HFFc6 (cell line): Measurements from ENCODE around the gene PLEKHG4. TPM values are rescaled to one million over a fixed set of nuclear protein-coding genes. Genes with fewer than 3 reads are reported as not detected.

Experiments used
- DNase-seq: peaks from one replicate; pipeline ENCODE4 v3.0.0-alpha.2; 2018
- H3K27ac Mint-ChIP-seq: 2 replicates; pipeline ENCODE4 v1.8.0; 2020; ENCODE audit warnings: mild to moderate bottlenecking, mixed read lengths
- H3K27me3 Mint-ChIP-seq: 2 replicates; pipeline ENCODE4 v1.8.0; 2021; ENCODE audit warnings: mild to moderate bottlenecking, moderate library complexity, mixed read lengths; ENCODE audit not compliant: insufficient read depth
- H3K36me3 Mint-ChIP-seq: 2 replicates; pipeline ENCODE4 v1.8.0; 2021; ENCODE audit warnings: low read depth, mixed read lengths
- H3K4me1 Mint-ChIP-seq: 2 replicates; pipeline ENCODE4 v1.8.0; 2020; ENCODE audit warnings: low read depth, mixed read lengths
- H3K4me3 Mint-ChIP-seq: 2 replicates; pipeline ENCODE4 v1.8.0; 2020; ENCODE audit warnings: mild to moderate bottlenecking, moderate library complexity, mixed read lengths
- H3K9me3 Mint-ChIP-seq: 2 replicates; pipeline ENCODE4 v1.8.0; 2020; ENCODE audit warnings: mild to moderate bottlenecking, mixed read lengths
- CTCF ChIP-seq: fragments of 200-600 bp; sonication (generic); IDR thresholded peaks from 2 replicates; pipeline ENCODE4 v1.5.0; 2021; ENCODE audit warnings: antibody characterized with exemption, mild to moderate bottlenecking
- total RNA-seq, 6 experiments: library from RNA; stranded (reverse); fragmentation: NEBNext Ultra II Directional; extraction: Animal tissue kit (Norgen Biotek cat#: 25700); gene quantifications; 2 replicates in 1 of 6; 3 replicates in 5 of 6; pipeline ENCODE4 v1.2.3, GENCODE V29; 2021

PLEKHG4 gene
- total RNA-seq, 6 experiments from 2014 or later = 8.6 to 14.1 (median 13.0) TPM

GRCh38 chr16:67252609-67253497, 26.5 kb upstream of the PLEKHG4 start:
- no peak overlapping the region for H3K4me3 Mint-ChIP-seq
- no peak for TF ChIP-seq CTCF
- no peak for DNase-seq
- peaks cover 5% of the 10 kb centered on the region; the same call in 1 of the 2 replicates for H3K36me3 Mint-ChIP-seq
- no peaks in the 10 kb centered on the region for H3K9me3 Mint-ChIP-seq
- no peak overlapping the region for H3K27ac Mint-ChIP-seq
- no peaks in the 10 kb centered on the region for H3K27me3 Mint-ChIP-seq
- peaks cover 28% of the 10 kb centered on the region for H3K4me1 Mint-ChIP-seq

- no peak for TF ChIP-seq CTCF
- Mint-ChIP-seq H3K36me3 (peaks cover 5% of the 10 kb centered on the region; the same call in 1 of the 2 replicates), H3K27me3 (peaks cover 1% of the 10 kb centered on the region; the same call in 1 of the 2 replicates), H3K9me3 (no peaks in the 10 kb centered on the region), H3K4me1 (peaks cover 18% of the 10 kb centered on the region), H3K4me3 (no peak overlapping the region), H3K27ac (no peak overlapping the region)
- DNase-seq = no peak
Measured at GRCh38 chr16:67254801-67255552, 24.4 kb upstream of the PLEKHG4 start.

GRCh38 chr16:67255553-67256221, 23.6 kb upstream of the PLEKHG4 start:
- Mint-ChIP-seq H3K36me3 (peaks cover 5% of the 10 kb centered on the region; the same call in 1 of the 2 replicates), H3K27ac (no peak overlapping the region), H3K9me3 (no peaks in the 10 kb centered on the region), H3K4me3 (no peak overlapping the region), H3K27me3 (peaks cover 1% of the 10 kb centered on the region; the same call in 1 of the 2 replicates), H3K4me1 (peaks cover 17% of the 10 kb centered on the region)
- no peak for TF ChIP-seq CTCF
- DNase-seq = no peak

GRCh38 chr16:67256701-67257230, 22.6 kb upstream of the PLEKHG4 start:
- Mint-ChIP-seq H3K4me1 (peaks cover 24% of the 10 kb centered on the region), H3K27me3 (peaks cover 3% of the 10 kb centered on the region), H3K9me3 (no peaks in the 10 kb centered on the region), H3K4me3 (no peak overlapping the region), H3K36me3 (peaks cover 5% of the 10 kb centered on the region), H3K27ac (no peak overlapping the region)
- no peak for TF ChIP-seq CTCF
- no peak for DNase-seq

GRCh38 chr16:67257486-67258160, 21.7 kb upstream of the PLEKHG4 start:
- Mint-ChIP-seq H3K9me3 (no peaks in the 10 kb centered on the region), H3K27me3 (peaks cover 3% of the 10 kb centered on the region), H3K4me1 (peaks cover 24% of the 10 kb centered on the region), H3K36me3 (peaks cover 5% of the 10 kb centered on the region), H3K4me3 (no peak overlapping the region), H3K27ac (peak overlapping the region; percentile 6; the same call in 1 of the 2 replicates)
- DNase-seq = no peak
- no peak for TF ChIP-seq CTCF
